HK-2 (cell line): ENCODE measurements around the gene ESR1.
"Not testable (repeated sequence)": the region's sequence is repeated elsewhere in the genome, so short reads cannot be mapped to it uniquely, and the experiment has no call there.

Experiments
- DNase-seq: peaks from one replicate; pipeline ENCODE4 v3.0.0-alpha.2; 2018; ENCODE audit not compliant: unreplicated experiment

The ESR1 gene

DNA sequence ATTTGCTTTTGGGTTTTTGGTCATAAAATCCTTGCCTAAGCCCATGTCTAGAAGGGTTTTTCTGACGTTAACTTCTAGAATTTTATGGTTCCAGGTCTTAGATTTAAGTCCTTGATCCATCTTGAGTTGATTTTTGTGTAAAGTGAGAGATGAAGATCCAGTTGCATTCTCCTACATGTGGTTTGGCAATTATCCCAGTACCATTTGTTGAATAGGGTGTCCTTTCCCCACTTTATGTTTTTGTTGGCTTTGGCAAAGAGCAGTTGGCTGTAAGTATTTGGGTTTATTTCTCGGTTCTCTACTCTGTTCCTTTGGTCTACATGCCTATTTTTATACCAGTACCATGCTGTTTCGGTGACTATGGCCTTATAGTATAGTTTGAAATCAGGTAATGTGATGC lies 86.9 kb downstream of the ESR1 start:
- not testable (repeated sequence) for DNase-seq

DNA sequence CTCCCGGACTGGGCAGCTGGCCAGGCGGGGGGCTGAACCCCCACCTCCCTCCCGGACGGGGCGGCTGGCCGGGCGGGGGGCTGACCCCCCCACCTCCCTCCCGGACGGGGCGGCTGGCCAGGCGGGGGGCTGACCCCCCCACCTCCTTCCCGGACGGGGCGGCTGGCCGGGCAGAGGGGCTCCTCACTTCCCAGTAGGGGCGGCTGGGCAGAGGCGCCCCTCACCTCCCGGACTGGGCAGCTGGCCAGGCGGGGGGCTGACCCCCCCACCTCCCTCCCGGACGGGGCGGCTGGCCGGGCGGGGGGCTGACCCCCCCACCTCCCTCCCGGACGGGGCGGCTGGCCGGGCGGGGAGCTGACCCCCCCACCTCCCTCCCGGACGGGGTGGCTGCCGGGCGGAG lies 91.7 kb downstream of the ESR1 start:
- DNase-seq: not testable (repeated sequence)

- not testable (repeated sequence) for DNase-seq
These were observed 92.3 kb downstream of the ESR1 start for GRCh38 chr6:151899796-151900195.

GRCh38 chr6:151900256-151900655 lies 92.8 kb downstream of the ESR1 start:
- DNase-seq: no peak

GRCh38 chr6:151901009-151901411 lies 93.5 kb downstream of the ESR1 start:
- no peak for DNase-seq

- DNase-seq: no peak
These were observed 97.1 kb downstream of the ESR1 start for GRCh38 chr6:151904631-151905030.

DNA sequence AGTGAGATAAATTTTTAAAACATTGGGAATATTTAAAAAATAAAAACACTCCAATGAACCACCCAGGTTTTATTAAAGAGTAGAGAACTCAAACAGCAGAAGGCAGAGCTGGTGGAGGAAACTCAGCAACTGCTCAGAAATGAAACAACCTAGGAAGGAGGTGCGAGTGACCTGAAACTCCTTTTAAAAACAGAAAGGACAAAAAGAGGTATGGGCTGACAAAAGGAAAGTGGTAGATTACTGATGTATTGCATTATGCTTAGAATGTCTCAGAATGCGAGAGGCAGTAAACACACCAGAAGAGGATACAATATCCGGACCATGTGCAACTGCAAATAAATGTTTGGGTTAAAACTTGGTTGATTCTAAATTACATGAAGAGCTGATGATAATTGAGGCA lies 97.6 kb downstream of the ESR1 start:
- no peak for DNase-seq

DNA sequence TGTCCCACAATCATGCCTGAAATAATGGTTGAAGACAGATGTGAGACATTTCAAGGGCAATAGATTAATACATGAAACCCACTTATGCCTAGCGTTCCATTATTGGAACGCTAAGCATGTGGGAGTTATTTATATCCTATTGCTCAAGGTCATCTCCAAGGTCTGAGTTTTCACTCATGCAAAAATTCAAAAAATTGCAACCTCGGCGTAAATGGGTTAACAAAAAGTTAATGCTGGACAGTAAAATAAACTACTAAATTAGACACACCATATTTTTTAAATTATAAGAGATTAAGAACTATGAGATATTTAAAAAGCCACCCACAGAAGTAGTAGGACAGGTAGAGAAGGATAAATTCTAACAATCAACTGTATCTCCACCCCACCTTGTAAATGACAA lies 98.4 kb downstream of the ESR1 start:
- DNase-seq: no peak

GRCh38 chr6:151911401-151911800 lies 103.9 kb downstream of the ESR1 start:
- DNase-seq: no peak

- no peak for DNase-seq
These were observed 107.0 kb downstream of the ESR1 start for GRCh38 chr6:151914484-151914883.

DNA sequence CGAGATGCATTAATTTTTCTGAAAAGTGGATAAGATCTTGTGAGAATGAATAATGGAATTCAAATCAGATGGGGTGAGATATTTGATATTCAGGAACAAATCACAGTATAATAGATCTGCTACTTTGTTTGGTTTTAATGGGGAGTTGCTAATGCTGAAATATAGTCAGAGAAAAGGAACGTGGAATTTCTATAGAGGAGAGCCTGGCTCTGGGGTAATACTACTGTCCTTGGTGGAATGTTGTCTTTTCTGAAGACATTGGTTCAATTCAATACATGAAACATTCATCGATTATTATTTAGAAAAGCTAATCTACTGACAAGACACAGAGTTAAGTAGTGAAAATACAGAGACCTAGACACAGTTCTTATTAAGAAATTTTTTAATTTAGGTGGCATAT lies 108.6 kb downstream of the ESR1 start:
- no peak for DNase-seq

- DNase-seq: no peak
These were observed 109.2 kb downstream of the ESR1 start for GRCh38 chr6:151916680-151917164.

- DNase-seq: no peak
These were observed 110.2 kb downstream of the ESR1 start for GRCh38 chr6:151917531-151918329.

DNA sequence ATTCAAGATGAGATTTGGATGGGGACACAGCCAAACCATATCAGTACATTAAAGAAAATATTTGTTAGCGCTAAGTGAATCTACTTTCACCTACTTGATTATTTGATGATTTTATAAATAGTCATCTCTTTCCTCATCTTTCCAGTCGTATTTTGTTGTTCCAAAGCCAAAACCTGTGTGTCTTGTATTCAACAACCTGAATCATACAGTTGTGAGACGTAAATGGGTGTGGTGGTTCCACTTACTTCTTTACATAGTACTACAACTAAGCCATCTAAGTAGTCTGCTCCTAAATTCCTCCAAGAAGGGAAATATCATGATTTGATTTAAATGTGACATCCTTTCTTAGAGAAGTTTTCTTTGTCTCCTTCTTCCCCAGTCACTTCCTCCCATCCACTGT lies 132.8 kb downstream of the ESR1 start:
- DNase-seq: no peak

DNA sequence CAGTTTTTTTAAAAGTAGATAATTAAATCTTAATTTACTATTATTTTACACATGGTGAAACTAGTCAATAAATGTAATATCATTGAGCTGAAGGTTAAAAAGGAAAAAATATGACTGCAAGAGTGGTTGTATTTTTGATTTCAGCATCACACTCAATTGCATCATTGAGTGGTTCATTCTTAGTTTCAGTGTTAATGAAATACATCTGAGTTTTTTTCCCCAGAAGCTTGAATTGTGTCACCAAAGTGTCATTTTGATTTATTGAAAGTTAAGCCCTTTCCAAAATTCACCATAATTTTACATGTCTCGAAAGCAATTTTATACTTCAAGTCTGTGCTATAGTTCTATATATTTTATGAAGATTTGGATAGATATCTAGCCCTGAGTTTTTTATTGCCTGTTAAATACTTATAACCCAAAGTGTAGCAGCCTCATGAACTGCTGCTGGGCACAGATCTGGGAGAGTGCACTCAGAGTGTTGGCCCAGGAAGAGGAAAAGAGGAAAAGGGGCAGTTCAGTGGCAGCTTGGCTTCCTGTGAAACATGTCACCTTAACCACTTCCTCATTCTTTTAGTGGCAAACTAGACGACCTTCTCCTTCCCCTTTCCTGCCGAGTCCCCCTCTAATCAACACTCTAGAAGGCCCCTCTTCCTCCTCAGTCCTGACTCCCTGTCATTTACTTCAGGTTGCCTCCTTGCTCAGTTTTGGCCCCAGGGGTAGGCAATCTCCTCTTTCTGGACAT lies 140.7 kb downstream of the ESR1 start:
- DNase-seq: no peak

DNA sequence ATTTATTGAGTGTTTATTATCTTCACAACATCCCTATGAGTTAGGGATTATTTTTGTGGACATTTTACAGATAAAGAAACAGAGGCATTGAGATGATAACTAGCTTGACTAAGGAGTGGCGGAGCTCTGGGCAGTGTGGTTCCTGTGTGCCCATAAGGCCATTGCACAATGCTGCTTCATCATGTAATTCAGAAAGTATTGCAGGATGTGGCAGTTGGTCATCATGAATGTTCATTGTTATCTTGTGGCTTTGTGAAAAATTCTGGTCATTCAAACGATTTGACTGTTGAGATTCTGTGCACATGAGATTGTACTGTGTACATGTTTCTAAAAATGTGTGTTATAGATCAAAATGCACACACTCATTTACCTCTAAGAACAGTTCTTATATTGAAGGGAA lies 150.8 kb downstream of the ESR1 start:
- no peak for DNase-seq

GRCh38 chr6:151959086-151959485 lies 151.6 kb downstream of the ESR1 start:
- DNase-seq: no peak

DNA sequence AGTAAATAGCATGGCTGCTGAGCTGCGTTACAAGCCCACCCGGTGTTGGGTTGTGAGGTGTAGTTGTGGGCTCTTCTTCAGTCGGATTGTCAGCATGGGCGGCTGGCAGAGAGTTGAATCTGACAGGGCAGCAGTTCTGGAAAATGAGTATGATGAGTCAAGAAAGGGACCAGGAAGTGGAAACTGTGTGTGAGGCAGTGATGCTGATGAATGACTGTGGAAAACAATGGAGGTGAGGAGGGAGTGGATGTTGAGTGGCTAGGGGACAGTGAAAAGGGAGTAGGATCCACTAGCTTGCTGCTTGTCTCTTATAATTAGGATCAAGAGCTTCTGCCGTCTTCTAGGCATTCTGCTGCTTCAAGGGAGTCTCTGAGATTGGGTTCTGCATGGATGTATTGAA lies 154.3 kb downstream of the ESR1 start:
- DNase-seq: no peak

GRCh38 chr6:151962246-151962846 lies 154.9 kb downstream of the ESR1 start:
- DNase-seq: no peak

DNA sequence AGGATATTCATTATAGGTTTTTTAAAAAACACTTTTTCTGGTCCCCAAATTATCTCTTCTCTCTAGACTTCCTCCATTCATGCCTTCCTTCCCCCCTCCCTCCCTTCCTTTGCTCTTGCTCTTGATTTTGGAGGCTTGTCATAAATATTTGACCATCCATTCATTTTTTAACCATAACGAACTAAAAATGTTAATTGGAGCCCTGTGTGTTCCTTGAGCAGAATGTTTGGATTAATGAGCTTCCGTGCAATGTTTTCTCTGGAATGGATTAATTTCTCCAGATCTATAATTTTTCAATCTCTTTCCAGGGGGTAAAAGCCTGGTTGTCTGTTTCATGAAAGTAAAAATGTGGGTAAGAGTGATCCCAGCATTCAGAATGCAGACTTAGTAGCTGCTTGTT lies 155.5 kb downstream of the ESR1 start:
- DNase-seq: no peak

- DNase-seq: not testable (repeated sequence)
These were observed 156.9 kb downstream of the ESR1 start for GRCh38 chr6:151964412-151964811.

DNA sequence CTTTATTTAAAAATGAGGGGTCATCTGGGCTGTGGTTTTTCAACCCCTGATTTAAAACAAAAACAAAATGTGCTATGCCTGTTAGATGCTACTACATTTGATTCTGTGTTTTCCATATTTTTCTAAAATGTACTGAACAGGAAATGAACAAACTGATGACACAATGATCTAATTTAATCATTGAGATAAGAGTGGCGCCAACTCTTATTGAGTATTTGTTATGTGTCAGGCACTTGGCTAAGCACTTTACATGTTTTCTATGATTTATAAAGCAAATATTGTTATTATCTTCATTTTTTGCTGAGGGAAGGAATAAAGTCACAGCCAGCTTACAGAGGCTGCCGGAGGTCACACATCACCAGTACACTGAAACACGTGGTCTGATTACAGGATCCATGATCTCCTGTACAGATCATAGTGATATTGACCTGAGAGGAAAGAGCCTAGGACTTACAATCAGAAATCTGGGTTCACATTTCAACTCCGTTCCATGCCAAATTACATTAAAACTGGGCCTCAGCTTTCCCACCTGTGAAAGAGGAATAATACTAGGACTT lies 166.7 kb downstream of the ESR1 start:
- no peak for DNase-seq
